SIG-M5 treated with dmso at 0.1 percent for 504 hours (cell line): ENCODE measurements around the gene ZNF83.
"Not testable (repeated sequence)": the region's sequence is repeated elsewhere in the genome, so short reads cannot be mapped to it uniquely, and the experiment has no call there.

ENCODE experiments used
- DNase-seq: peaks from one replicate; lab custom pipeline; 2025; ENCODE audit not compliant: unreplicated experiment; lab: John Stamatoyannopoulos, UW

Gene ZNF83

GRCh38 chr19:52570000-52570861 is 67.9 kb downstream of the ZNF83 start, which contains the start of gene ZNF701:
Gene ZNF701, plus strand, starts transcription at chr19:52570287. Its CDS starts 3,861 bp downstream, at chr19:52574148.
- no peak for DNase-seq

GRCh38 chr19:52569638-52569999 is 68.5 kb downstream of the ZNF83 start:
- DNase-seq: not testable (repeated sequence)

GRCh38 chr19:52567921-52568320 is 70.2 kb downstream of the ZNF83 start:
- DNase-seq: no peak

- DNase-seq: no peak
Measured at GRCh38 chr19:52566588-52566987, 71.6 kb downstream of the ZNF83 start.

GRCh38 chr19:52566121-52566520 is 72.0 kb downstream of the ZNF83 start:
- no peak for DNase-seq
